ENCODE measurements around the gene PCDHGA4.

- no peak for TF ChIP-seq POLR2AphosphoS5 (IDR thresholded peaks at IDR 0.05; ENCODE audit: low read depth, low read length)
- no peak for TF ChIP-seq KDM1A (CRISPR knock-in tag; IDR thresholded peaks at IDR 0.05)
- TF ChIP-seq CTCF (CRISPR knock-in tag; IDR thresholded peaks at IDR 0.05) = peak; percentile 58
- no peak for TF ChIP-seq NBN (conservative IDR thresholded peaks at IDR 0.05)
- no peak for TF ChIP-seq NR2F6 (IDR thresholded peaks at IDR 0.05)
- no peak for TF ChIP-seq NR2F6 (CRISPR knock-in tag; IDR thresholded peaks at IDR 0.05)
- TF ChIP-seq ZNF737 (CRISPR knock-in tag; IDR thresholded peaks at IDR 0.05; ENCODE audit: borderline replicate concordance) = no peak
- no peak for TF ChIP-seq REST (IDR thresholded peaks at IDR 0.05; ENCODE audit: borderline replicate concordance in 1 of 2, low read depth in 1 of 2, low read length in 2 of 2)
- no peak for TF ChIP-seq TIGD3 (CRISPR knock-in tag; IDR thresholded peaks at IDR 0.05; ENCODE audit: borderline replicate concordance)
- TF ChIP-seq ATF2 (CRISPR knock-in tag; IDR thresholded peaks at IDR 0.05) = no peak
Observed at GRCh38 chr5:141330299-141331080, 24.3 kb upstream of the PCDHGA4 start, which contains the start of gene PCDHGA1.

All from HepG2 (cell line).